GM19467 (cell line): Measurements from ENCODE around the gene AUTS2.
"Not testable (repeated sequence)": the region's sequence is repeated elsewhere in the genome, so short reads cannot be mapped to it uniquely, and the experiment has no call there.

Experiments used
- ATAC-seq: cut with Tn5 transposase; IDR thresholded peaks from one replicate; pipeline ENCODE4 v1.9.1; 2021; ENCODE audit warnings: mild to moderate bottlenecking, moderate library complexity; ENCODE audit not compliant: unreplicated experiment

Gene AUTS2

DNA sequence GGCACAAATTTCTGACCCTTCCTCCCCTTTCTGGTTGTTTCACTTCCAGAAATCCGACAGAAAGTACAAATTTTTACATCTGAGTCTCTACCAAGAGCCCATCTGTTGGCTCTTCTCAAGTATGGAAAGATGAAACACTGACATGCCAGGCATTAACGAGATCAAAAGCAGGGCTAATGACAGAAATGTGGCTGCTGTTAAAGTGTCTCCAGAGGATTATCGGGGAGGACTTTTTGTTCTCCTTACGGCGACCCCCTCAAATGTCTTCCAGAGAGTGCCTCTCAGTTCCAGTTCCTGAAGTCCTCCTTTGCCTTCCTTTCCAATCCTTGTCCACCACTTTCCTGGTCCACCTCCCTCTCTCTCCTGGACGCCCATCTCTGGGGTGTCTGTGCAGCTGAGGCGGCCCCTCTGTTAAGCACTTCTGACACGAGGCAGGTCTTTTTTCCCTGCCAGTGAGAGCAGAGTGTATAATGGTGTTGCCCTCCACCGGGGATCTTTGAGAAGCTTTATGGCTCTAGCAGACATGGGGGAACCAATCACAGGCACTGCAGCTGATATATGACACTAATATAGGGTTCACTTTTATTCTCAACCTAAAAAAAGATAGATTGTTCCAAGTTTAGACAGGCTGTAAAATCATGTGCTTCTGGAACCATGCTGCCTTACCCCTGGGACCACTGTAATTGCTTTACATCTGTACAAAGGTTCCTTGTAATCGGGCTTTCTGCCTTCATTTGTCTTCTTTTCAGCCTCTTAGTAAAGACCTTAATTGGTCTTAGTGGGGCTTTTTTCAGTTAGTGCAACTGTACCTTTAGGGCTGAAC, 757.1 kb downstream of the AUTS2 start:
- ATAC-seq: no peak

DNA sequence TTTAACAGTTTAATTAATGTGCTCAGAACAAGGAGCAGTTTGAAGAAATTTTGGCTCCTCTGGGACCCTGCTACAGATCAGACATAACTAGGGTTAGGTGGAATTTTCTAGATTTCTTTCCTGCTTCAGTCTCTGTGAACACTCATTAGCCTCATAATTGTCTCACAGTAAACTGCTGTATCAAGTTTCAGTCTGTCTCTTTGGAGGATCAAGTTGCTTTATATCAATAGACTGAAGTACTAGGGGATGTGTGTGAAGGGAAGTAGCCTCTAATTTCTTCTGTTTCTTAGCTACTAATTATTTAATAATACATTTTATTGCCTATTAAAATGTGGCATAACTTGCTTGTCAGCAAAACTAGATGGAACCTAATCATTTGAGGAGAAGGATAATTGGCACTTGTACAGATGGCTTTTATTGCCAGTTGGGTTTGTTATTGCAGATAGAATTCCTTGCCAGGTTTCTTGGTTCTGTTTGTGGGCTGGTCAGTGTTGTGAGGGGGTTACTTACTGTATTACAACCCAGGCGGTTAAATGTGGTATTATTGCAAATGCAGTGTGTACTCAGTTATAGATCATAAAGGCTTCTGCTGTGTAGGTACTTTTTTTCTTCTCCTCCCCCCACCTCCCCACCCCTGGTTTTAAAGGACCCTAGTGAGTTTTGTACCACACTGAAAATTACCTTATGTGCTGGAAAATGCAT, 758.0 kb downstream of the AUTS2 start:
- no peak for ATAC-seq

GRCh38 chr7:70356787-70357328, 758.6 kb downstream of the AUTS2 start:
- no peak for ATAC-seq

- no peak for ATAC-seq
Measured at GRCh38 chr7:70360557-70360956, 762.3 kb downstream of the AUTS2 start.

- no peak for ATAC-seq
Measured at GRCh38 chr7:70361821-70362220, 763.5 kb downstream of the AUTS2 start.

GRCh38 chr7:70364393-70364792, 766.1 kb downstream of the AUTS2 start:
- ATAC-seq: not testable (repeated sequence)

DNA sequence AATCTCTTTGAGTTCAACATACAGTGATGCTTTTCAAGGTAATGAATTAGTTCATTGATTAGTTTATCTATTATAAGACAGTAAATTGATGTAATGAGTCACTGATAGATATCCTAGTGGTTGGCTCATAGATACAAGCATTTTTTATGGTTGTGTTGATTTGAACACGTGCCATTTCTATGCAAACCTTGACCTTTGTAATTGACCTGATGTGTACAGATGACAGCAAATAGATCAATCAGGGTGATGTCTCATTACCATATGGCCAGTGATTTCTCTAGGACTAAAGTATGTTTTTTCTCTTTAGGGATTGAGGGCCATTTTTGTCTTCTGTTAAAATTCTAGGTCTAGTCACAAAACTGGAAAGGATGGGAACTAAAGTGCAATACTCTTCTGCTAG, 773.4 kb downstream of the AUTS2 start:
- ATAC-seq: no peak

DNA sequence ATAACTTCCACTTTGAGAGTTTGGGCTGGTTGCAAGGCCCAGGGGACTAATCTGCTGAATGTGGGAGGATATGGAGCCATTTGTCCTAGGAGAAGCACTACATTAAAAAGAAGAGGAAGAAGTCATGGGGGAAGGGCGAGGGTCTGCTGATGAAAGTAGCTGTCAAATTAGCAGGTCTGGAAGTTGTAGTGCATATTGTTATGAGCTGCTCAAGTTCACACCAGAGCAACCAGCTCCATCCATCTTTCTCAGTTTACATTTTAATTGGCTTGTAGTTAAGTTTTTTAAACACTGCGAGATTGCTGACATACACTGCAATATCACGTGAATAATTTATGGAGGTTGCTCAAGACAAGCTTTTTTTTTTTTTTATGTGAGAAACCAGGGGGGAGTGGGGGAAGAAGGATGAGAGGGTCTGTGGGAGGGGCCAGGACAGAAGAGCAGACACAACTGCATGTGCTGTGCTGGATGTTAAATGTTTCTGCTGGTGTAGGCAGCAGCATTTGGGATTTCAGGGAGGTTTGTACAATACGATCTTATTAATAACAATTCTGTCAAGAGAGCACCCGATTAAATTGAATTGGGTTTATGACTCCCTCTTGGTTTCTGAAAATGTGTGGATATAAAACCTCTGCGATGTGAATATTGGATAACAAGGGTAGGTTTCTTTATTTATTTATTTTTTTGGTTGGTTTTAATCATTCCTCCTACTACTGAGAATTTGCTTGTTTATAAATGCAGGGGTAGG, 774.7 kb downstream of the AUTS2 start:
- no peak for ATAC-seq

- ATAC-seq: no peak
Measured at GRCh38 chr7:70374772-70375533, 776.7 kb downstream of the AUTS2 start.

GRCh38 chr7:70376561-70377031, 778.3 kb downstream of the AUTS2 start:
- ATAC-seq: no peak

DNA sequence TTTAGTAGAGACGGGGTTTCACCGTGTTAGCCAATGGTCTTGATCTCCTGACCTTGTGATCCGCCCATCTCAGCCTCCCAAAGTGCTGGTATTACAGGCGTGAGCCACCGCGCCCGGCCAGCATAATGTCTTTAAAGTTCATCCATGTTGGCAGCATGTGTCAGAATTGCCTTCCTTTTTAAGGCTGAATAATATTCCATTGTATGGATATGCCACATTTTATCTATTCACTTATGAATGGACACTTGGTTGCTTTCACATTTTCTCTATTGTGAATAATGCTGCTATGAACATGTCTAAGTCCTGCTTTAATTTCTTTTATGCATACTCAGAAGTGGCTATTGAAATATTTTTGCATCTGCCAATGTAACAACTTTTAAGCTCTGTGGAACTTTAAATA, 779.7 kb downstream of the AUTS2 start:
- ATAC-seq: no peak

GRCh38 chr7:70379210-70379609, 780.9 kb downstream of the AUTS2 start:
- no peak for ATAC-seq

- no peak for ATAC-seq
Measured at GRCh38 chr7:70380421-70381015, 782.2 kb downstream of the AUTS2 start.

GRCh38 chr7:70383066-70383782, 784.9 kb downstream of the AUTS2 start:
- no peak for ATAC-seq

- no peak for ATAC-seq
Measured at GRCh38 chr7:70384024-70384423, 785.7 kb downstream of the AUTS2 start.

- no peak for ATAC-seq
Measured at GRCh38 chr7:70384891-70385290, 786.6 kb downstream of the AUTS2 start.

GRCh38 chr7:70387217-70387616, 788.9 kb downstream of the AUTS2 start:
- ATAC-seq: no peak

GRCh38 chr7:70389531-70390151, 791.4 kb downstream of the AUTS2 start:
- no peak for ATAC-seq

- no peak for ATAC-seq
Measured at GRCh38 chr7:70390251-70390650, 792.0 kb downstream of the AUTS2 start.
